CD8-positive, alpha-beta memory T cell (primary cell): ENCODE data around the gene OAS1. TPM values are rescaled to one million over a fixed set of nuclear protein-coding genes. Genes with fewer than 3 reads are reported as not detected.

ENCODE experiments used
- CTCF ChIA-PET: fragments of 350-600 bp; sonication (Branson Sonifier 250); formaldehyde crosslinking; loops from one replicate; lab custom pipeline; 2021; ENCODE audit warnings: antibody characterized with exemption; lab: Charles Lee
- POLR2A ChIA-PET: fragments of 350-600 bp; sonication (Branson Sonifier 250); formaldehyde crosslinking; loops from one replicate; lab custom pipeline; 2021; ENCODE audit warnings: antibody characterized with exemption; lab: Charles Lee
- DNase-seq, 5 donors: peaks; one replicate each; pipeline versions ENCODE4 v3.0.0 to v3.0.0-alpha.2; 2020 to 2022; ENCODE audit warnings: mixed read lengths in 1 of 5
- H3K27ac ChIP-seq: one replicate; pipeline ENCODE4 v1.7.0; 2013; ENCODE audit warnings: low read depth, mild to moderate bottlenecking, low read length, moderate library complexity
- H3K27me3 ChIP-seq: 2 replicates; pipeline ENCODE4 v1.7.0; 2013; ENCODE audit warnings: low read length, mild to moderate bottlenecking; ENCODE audit not compliant: insufficient read depth, poor library complexity, severe bottlenecking
- H3K36me3 ChIP-seq: 2 replicates; pipeline ENCODE4 v1.7.0; 2013; ENCODE audit warnings: mild to moderate bottlenecking, low read length, moderate library complexity; ENCODE audit not compliant: insufficient read depth
- H3K4me1 ChIP-seq: 2 replicates; pipeline ENCODE4 v1.7.0; 2013; ENCODE audit warnings: mild to moderate bottlenecking, low read length, moderate library complexity; ENCODE audit not compliant: insufficient read depth
- H3K4me3 ChIP-seq: 2 replicates; pipeline ENCODE4 v1.7.0; 2013; ENCODE audit warnings: mild to moderate bottlenecking, low read length
- H3K9me3 ChIP-seq: 2 replicates; pipeline ENCODE4 v1.7.0; 2013; ENCODE audit warnings: mild to moderate bottlenecking, low read length
- H3K27ac Mint-ChIP-seq, 8 donors: one replicate each; pipeline ENCODE4 v1.8.0; 2020 to 2021; ENCODE audit warnings: mixed read lengths in 8 of 8, mild to moderate bottlenecking in 6 of 8, inconsistent platforms in 3 of 8, moderate library complexity in 3 of 8
- H3K27me3 Mint-ChIP-seq, 2 donors: one replicate each; pipeline ENCODE4 v1.8.0; 2020 to 2021; ENCODE audit warnings: mixed read lengths in 2 of 2, mild to moderate bottlenecking in 1 of 2, moderate library complexity in 1 of 2
- H3K36me3 Mint-ChIP-seq, 3 donors: one replicate each; pipeline ENCODE4 v1.8.0; 2020 to 2021; ENCODE audit warnings: mixed read lengths in 3 of 3, inconsistent platforms in 1 of 3, mild to moderate bottlenecking in 1 of 3
- H3K4me1 Mint-ChIP-seq, 3 donors: one replicate each; pipeline ENCODE4 v1.8.0; 2020 to 2021; ENCODE audit warnings: mixed read lengths in 3 of 3, inconsistent platforms in 1 of 3, mild to moderate bottlenecking in 1 of 3
- H3K4me3 Mint-ChIP-seq, 7 donors: one replicate each; pipeline ENCODE4 v1.8.0; 2020 to 2021; ENCODE audit warnings: mixed read lengths in 7 of 7, mild to moderate bottlenecking in 6 of 7, moderate library complexity in 4 of 7, inconsistent platforms in 2 of 7
- H3K9me3 Mint-ChIP-seq, 5 donors: one replicate each; pipeline ENCODE4 v1.8.0; 2020 to 2022; ENCODE audit warnings: mixed read lengths in 5 of 5, mild to moderate bottlenecking in 3 of 5, moderate library complexity in 2 of 5, inconsistent platforms in 1 of 5
- polyA plus RNA-seq: library from polyadenylated mRNA; unstranded; fragments of 300-500 nt; fragmentation: Illumina TruSeq; gene quantifications from one replicate; pipeline ENCODE4 v1.2.3, GENCODE V29; 2021
- total RNA-seq, 2 experiments: library from RNA; stranded (reverse); gene quantifications; one replicate each; pipeline ENCODE4 v1.2.3, GENCODE V29; 2021

Gene OAS1
- total and polyA plus RNA-seq, 3 experiments from 2014 or later, result 4.5 to 38.5 (median 5.5) TPM

DNA sequence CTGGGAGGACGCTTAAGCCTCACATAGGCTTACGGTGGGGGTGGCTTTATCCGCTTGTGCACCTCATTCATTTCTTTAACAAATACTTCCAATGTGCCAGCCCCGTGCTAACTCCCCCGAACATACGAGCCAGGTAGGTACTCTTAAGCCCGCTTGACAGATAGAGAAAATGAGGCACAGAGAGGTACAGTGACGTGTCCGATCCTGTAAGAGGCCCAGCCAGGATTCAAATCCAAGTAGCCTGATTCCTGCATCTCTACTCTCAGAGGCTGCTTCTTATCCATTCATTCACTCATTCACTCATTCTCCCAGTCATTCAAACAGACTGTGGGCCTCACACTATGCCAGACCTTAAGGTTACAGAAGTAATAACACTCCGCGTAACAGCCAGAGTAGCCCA, 32.0 kb downstream of the OAS1 start:
- Mint-ChIP-seq H3K4me1 (peaks cover 29 to 43% (median 30%) of the 10 kb centered on the region in 3 donors), H3K27ac (peak overlapping the region; percentile 83 to 96 (median 92)), H3K9me3 (no peaks in the 10 kb centered on the region), H3K36me3 (peaks cover 0 to 11% (median 0%) of the 10 kb centered on the region in 3 donors), H3K4me3 (peak overlapping the region; percentile 86 to 95 (median 91)), H3K27me3 (no peaks in the 10 kb centered on the region)
- Histone ChIP-seq H3K27me3 (no peaks in the 10 kb centered on the region), H3K27ac (peak overlapping the region; percentile 62), H3K4me1 (peaks cover 18% of the 10 kb centered on the region), H3K36me3 (no peaks in the 10 kb centered on the region), H3K4me3 (peak overlapping the region; percentile 83), H3K9me3 (no peaks in the 10 kb centered on the region)
- CTCF ChIA-PET, result interaction anchor here (1.8 to 1.9 kb wide), 2 partner anchors 38 to 40 kb away, joined by 9 to 10 read pairs; partner anchors contain the start of gene OAS2
- DNase-seq, result no peak
- POLR2A ChIA-PET, result interaction anchor here (2.4 kb wide), 1 partner anchor 40 kb away, joined by 24 read pairs; the partner anchor contains the start of gene OAS2

DNA sequence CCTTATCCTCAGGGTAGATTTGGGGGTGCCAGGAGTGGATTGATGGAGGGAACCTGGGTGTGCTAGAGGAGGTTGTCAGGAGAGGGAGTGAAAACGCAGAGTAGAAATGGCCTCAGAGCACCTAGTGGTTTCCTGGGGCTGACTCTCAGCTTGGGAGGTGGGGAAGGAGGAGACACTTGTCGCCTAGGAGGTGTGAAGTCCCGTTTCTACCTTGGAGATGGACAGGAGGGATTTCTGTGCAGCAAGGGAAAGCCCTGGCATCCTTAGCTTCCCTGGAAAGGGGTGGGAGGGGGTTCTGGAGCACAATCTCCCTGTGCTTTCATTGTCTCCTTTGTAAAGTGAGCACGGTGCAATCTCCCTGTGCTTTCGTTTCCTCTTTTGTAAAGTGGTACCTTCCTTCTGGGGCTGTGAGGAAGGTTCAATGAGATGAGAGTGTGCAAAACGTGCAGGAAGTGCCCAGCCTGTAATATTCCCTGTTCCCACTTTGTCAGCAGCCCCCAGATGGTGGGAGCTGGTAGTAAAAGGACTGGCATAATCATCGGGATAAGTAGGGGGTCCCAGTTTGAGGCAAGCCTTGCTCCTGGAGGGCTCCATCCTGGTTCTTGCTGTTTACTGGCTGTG, 33.1 kb downstream of the OAS1 start:
- Histone ChIP-seq H3K27me3 (no peaks in the 10 kb centered on the region), H3K4me3 (peak overlapping the region; percentile 83), H3K27ac (no peak overlapping the region), H3K4me1 (peaks cover 18% of the 10 kb centered on the region), H3K36me3 (no peaks in the 10 kb centered on the region), H3K9me3 (no peaks in the 10 kb centered on the region)
- Mint-ChIP-seq H3K9me3 (no peaks in the 10 kb centered on the region), H3K27ac (peak overlapping the region; percentile 27 to 97 (median 86)), H3K4me1 (peaks cover 28 to 39% (median 30%) of the 10 kb centered on the region in 3 donors), H3K36me3 (peaks cover 5 to 22% (median 6%) of the 10 kb centered on the region in 3 donors), H3K4me3 (peak overlapping the region; percentile 82 to 95 (median 91)), H3K27me3 (no peaks in the 10 kb centered on the region)
- ChIA-PET POLR2A (interaction anchor here (0.6 to 1.2 kb wide), 2 partner anchors 38 to 39 kb away, joined by 3 to 4 read pairs; partner anchors contain the start of gene OAS2), CTCF (interaction anchor here (1.0 to 2.1 kb wide), 4 partner anchors 24 to 53 kb away, joined by 3 to 7 read pairs (median 4); partner anchors contain the start of gene OAS2)
- peak in 1 of 5 donors; percentile 6 for DNase-seq

DNA sequence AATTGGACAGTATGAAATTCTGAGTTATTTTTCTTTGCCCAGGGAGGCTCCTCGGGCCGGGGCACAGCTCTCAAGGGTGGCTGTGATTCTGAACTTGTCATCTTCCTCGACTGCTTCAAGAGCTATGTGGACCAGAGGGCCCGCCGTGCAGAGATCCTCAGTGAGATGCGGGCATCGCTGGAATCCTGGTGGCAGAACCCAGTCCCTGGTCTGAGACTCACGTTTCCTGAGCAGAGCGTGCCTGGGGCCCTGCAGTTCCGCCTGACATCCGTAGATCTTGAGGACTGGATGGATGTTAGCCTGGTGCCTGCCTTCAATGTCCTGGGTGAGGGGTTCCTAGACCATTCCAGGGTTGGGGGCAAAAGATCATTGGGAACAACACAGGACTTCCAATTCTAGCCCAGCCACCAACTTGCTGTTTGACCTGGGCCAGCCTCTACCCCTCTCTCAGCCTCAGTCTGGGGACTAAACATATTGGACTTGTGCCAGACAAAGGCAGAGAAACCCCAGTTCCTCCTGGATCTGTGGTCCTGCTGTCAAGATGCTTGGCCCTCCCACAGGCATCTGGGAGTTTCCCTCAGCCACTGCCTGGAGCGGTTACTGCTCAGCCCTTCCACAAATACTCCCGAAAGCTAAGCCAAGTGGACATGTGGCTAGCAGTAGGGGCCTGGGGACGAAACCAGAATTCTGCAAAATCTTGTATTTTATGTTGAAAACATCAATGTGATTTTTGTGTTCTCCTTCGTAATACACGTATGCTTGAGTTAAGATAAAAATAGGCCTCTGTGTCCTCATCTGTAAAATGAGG, 35.0 kb downstream of the OAS1 start:
- no peaks in the 10 kb centered on the region for H3K9me3 Mint-ChIP-seq
- Histone ChIP-seq H3K9me3 (no peaks in the 10 kb centered on the region), H3K27ac (no peak overlapping the region), H3K4me1 (peaks cover 18% of the 10 kb centered on the region), H3K36me3 (peaks cover 5% of the 10 kb centered on the region), H3K4me3 (no peak overlapping the region), H3K27me3 (no peaks in the 10 kb centered on the region)
- H3K4me1 Mint-ChIP-seq, result peaks cover 28 to 34% (median 30%) of the 10 kb centered on the region in 3 donors
- CTCF ChIA-PET, result no interaction called here
- no peak for DNase-seq
- no peaks in the 10 kb centered on the region for H3K27me3 Mint-ChIP-seq
- peaks cover 7 to 37% (median 11%) of the 10 kb centered on the region in 3 donors for H3K36me3 Mint-ChIP-seq
- POLR2A ChIA-PET, result no interaction called here
- H3K4me3 Mint-ChIP-seq, result peak overlapping the region in 1 of 7 donors; percentile 5
- peak overlapping the region in 3 of 8 donors; percentile 14 to 58 (median 32) for H3K27ac Mint-ChIP-seq

DNA sequence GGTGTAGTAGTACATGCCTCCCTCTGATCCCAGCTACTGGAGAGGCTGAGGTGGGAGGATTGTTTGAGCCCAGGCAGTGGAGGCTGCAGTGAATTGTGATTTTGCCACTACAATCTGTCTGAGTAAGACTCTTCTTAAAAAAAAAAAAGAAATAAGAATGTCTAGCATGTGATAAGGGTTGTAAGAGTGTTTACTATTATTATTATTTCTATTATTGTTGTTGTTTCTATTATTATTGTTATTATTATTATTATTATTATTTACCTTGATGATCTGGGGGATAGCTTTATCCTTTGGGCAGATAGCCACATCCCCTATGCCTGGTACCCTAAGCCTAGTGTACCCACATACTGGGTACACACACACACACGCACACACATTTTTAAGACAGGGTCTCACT, 35.8 kb downstream of the OAS1 start:
- peaks cover 15 to 46% (median 19%) of the 10 kb centered on the region in 3 donors for H3K36me3 Mint-ChIP-seq
- POLR2A ChIA-PET, result no interaction called here
- CTCF ChIA-PET, result no interaction called here

DNA sequence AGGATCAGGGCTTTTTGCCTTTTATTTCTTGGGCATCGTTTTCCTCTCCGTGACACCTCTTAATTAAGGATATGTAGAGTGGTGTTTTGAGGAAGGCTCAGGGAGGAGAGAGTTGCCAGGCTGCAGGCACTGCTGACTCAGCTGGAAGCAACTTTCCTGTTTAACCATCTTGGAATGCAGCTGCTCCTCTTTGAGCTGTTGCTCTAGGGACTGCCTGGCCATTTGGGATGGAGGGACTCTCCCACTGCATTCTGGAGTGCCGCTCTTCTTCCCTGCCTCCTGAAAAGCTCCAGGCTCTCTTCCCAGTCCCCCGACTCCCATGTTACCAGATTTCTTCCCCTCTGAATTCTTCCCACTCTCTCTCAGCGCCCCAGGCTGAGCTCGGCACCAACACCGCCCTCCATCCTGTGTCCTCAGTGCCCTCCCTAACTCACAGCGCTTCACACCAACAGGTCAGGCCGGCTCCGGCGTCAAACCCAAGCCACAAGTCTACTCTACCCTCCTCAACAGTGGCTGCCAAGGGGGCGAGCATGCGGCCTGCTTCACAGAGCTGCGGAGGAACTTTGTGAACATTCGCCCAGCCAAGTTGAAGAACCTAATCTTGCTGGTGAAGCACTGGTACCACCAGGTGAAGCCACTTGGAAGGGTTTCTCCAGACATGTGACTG, 37.4 kb downstream of the OAS1 start:
- ChIA-PET POLR2A (no interaction called here), CTCF (no interaction called here)
- peaks cover 13% of the 10 kb centered on the region for H3K4me1 ChIP-seq
- no peak overlapping the region for H3K4me3 ChIP-seq
- Mint-ChIP-seq H3K27me3 (no peaks in the 10 kb centered on the region), H3K36me3 (peaks cover 15 to 56% (median 20%) of the 10 kb centered on the region in 3 donors), H3K27ac (no peak overlapping the region), H3K4me3 (peak overlapping the region in 1 of 7 donors; percentile 51), H3K4me1 (peaks cover 13 to 19% (median 17%) of the 10 kb centered on the region in 3 donors), H3K9me3 (no peaks in the 10 kb centered on the region)
- no peaks in the 10 kb centered on the region for H3K27me3 ChIP-seq
- H3K36me3 ChIP-seq, result peaks cover 23% of the 10 kb centered on the region
- DNase-seq, result no peak
- no peak overlapping the region for H3K27ac ChIP-seq
- H3K9me3 ChIP-seq, result no peaks in the 10 kb centered on the region

More for the DNA sequence above, 35.8 kb downstream of the OAS1 start:
- Histone ChIP-seq H3K4me3 (no peak overlapping the region), H3K27me3 (no peaks in the 10 kb centered on the region), H3K4me1 (peaks cover 18% of the 10 kb centered on the region), H3K36me3 (peaks cover 11% of the 10 kb centered on the region), H3K27ac (no peak overlapping the region), H3K9me3 (no peaks in the 10 kb centered on the region)
- H3K27ac Mint-ChIP-seq, result no peak overlapping the region
- H3K27me3 Mint-ChIP-seq, result no peaks in the 10 kb centered on the region
- H3K4me3 Mint-ChIP-seq, result no peak overlapping the region
- H3K4me1 Mint-ChIP-seq, result peaks cover 23 to 30% (median 29%) of the 10 kb centered on the region in 3 donors
- no peak for DNase-seq
- H3K9me3 Mint-ChIP-seq, result no peaks in the 10 kb centered on the region

DNA sequence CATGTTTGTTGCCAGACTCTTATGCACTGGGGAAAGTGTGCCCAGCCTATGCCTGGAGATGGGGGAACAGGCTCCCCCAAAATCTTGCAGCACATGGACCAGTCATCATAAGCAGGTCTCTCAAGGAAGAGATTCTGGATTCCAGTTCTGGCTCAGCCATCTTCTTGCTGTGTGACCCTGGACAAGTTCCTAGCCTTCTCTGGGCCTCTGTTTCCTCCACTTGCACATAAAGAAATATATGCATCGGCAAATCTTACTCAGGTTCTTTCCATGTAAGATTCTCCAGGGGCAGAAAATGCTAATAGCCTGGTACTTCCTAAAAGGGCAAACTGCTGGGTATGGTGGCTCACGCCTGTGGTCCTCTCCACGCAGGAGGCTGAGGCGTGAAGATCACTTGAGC, 38.8 kb downstream of the OAS1 start:
- no peak overlapping the region for H3K27ac ChIP-seq
- peaks cover 23% of the 10 kb centered on the region for H3K36me3 ChIP-seq
- peak overlapping the region in 1 of 8 donors; percentile 54 for H3K27ac Mint-ChIP-seq
- no peak overlapping the region for H3K4me3 ChIP-seq
- H3K4me1 ChIP-seq, result no peaks in the 10 kb centered on the region
- H3K36me3 Mint-ChIP-seq, result peaks cover 21 to 68% (median 23%) of the 10 kb centered on the region in 3 donors
- no peak for DNase-seq
- POLR2A ChIA-PET, result no interaction called here
- H3K9me3 ChIP-seq, result no peaks in the 10 kb centered on the region
- no peaks in the 10 kb centered on the region for H3K27me3 ChIP-seq
- H3K9me3 Mint-ChIP-seq, result no peaks in the 10 kb centered on the region
- peaks cover 0 to 5% (median 4%) of the 10 kb centered on the region in 3 donors for H3K4me1 Mint-ChIP-seq
- no peaks in the 10 kb centered on the region for H3K27me3 Mint-ChIP-seq
- peak overlapping the region in 1 of 7 donors; percentile 37 for H3K4me3 Mint-ChIP-seq
- CTCF ChIA-PET, result no interaction called here

DNA sequence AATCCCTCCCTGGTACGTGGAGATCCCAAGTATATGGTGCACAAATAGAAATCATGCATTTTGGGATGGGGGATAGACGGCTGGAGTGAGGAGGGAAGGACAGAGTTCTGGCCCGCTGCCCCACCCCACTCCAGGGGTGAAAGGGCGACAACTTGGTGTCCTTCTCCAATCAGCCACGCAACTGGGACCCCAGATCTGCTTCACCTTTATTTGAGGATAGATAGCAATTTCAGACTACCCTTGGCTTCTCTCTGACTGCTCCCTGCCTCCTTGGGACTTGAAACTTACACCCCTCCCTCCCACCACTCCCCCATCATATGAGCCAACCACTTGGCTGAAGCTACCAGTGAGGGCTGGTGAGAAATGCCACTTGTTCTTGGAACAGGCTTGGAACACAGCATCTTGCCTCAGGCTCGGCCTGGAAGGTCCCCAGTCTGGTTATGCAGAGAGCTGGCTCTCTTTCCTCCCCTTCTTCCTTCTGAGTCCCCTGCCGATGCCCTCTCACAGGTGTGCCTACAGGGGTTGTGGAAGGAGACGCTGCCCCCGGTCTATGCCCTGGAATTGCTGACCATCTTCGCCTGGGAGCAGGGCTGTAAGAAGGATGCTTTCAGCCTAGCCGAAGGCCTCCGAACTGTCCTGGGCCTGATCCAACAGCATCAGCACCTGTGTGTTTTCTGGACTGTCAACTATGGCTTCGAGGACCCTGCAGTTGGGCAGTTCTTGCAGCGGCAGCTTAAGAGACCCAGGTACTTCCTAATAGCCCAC, 39.7 kb downstream of the OAS1 start:
- peaks cover 23% of the 10 kb centered on the region for H3K36me3 ChIP-seq
- Mint-ChIP-seq H3K27ac (peak overlapping the region in 1 of 8 donors; percentile 27), H3K4me3 (no peak overlapping the region), H3K9me3 (peaks cover 0 to 4% (median 0%) of the 10 kb centered on the region in 5 donors), H3K27me3 (no peaks in the 10 kb centered on the region), H3K36me3 (peaks cover 26 to 77% (median 27%) of the 10 kb centered on the region in 3 donors), H3K4me1 (peaks cover 0 to 5% (median 3%) of the 10 kb centered on the region in 3 donors)
- H3K27ac ChIP-seq, result no peak overlapping the region
- no peak for DNase-seq
- ChIA-PET POLR2A (no interaction called here), CTCF (no interaction called here)
- H3K27me3 ChIP-seq, result no peaks in the 10 kb centered on the region
- H3K4me1 ChIP-seq, result no peaks in the 10 kb centered on the region
- no peaks in the 10 kb centered on the region for H3K9me3 ChIP-seq
- no peak overlapping the region for H3K4me3 ChIP-seq
